Activated CD4-positive, alpha-beta T cell treated with anti-CD3 and anti-CD28 coated beads, Interleukin-2, amount 50 U/mL, for 4 hours (primary cell): ENCODE results near the gene GTPBP2.
"Not testable (repeated sequence)": the region's sequence is repeated elsewhere in the genome, so short reads cannot be mapped to it uniquely, and the experiment has no call there.

ENCODE experiments used
- DNase-seq, 2 experiments: peaks; one replicate each; pipeline ENCODE4 v3.0.0-alpha.2; 2020

GTPBP2 gene

GRCh38 chr6:43658161-43658560 lies 29.1 kb upstream of the GTPBP2 start:
- no peak for DNase-seq

DNA sequence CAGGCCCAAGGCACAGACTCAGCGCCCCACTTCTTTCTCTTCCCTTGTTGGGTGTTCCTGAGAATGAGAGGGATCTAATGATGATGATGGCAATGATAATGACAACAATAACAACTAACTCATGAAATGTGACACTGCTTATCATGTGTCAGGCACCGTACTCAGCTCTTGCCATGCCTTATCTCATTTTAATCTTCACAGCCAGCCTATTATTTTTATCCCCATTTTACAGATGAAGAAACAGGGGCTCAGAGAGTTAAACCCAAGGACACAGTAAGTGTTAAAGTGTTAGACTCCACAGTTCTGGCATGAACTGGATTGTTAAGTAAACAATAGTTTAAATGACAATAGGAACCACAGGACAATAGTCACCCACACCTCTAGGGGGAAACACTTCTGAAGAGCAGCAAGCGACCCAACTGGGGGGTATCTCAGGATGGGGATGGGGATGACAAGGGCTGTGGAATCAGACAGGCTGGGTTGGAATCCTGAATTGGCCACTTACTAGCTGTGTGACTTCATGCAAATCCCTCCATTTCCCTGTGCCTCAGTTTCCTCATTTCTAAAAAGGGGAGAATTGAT lies 28.2 kb upstream of the GTPBP2 start:
- no peak for DNase-seq

DNA sequence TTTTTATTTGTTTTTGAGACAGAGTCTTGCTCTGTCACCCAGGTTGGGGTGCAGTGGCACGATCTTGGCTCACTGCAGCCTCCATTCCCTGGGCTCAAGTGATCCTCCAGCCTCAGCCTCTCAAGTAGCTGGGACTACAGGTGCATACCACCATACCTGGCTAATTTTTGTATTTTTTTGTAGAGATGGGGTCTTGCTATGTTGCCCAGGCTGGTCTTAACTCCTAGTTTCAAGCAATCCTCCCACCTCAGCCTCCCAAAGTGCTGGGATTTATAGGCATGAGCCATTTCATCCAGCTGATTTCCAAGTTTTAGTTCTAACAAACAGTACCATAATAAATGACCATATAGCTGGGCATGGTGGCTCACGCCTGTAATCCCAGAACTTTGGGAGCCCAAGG lies 23.8 kb upstream of the GTPBP2 start:
- not testable (repeated sequence) for DNase-seq

- no peak for DNase-seq
These were observed 19.2 kb upstream of the GTPBP2 start for GRCh38 chr6:43648248-43648647.

DNA sequence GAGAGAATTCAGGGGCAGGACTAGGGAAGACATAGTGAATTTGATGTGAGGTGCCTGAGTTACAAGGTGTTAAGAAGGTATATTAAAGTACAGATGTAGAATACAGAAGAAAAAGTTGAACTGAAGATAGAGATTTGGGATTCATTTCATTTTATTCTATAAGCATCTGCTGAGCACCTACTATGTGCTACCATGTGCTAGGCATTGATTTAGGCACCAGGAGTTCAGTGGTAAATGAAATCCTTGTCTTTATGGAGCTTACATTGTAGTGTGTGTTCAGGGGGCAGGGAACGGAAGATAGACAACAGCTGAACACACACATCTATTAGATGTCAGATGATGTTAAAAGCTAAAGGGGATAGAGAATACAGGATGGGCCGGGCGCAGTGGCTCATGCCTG lies 18.5 kb upstream of the GTPBP2 start:
- DNase-seq, result no peak

DNA sequence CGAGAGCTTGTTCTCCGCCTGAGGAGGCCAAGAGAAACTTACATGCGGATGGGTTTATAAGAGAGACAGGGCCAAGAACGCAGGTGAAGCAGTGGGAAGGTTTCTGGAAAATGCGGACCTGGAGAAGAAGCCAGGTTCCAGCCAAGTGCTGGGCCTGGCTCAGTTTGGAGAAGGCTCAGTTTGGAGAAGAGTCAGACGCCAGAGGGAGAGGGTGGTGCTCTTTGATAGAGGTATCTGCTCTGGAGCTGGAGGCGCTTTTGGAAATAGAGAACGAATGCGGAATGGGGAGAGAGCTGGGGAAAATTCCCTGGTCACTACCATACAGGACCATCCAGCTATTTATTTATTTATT lies 16.5 kb upstream of the GTPBP2 start:
- no peak for DNase-seq

DNA sequence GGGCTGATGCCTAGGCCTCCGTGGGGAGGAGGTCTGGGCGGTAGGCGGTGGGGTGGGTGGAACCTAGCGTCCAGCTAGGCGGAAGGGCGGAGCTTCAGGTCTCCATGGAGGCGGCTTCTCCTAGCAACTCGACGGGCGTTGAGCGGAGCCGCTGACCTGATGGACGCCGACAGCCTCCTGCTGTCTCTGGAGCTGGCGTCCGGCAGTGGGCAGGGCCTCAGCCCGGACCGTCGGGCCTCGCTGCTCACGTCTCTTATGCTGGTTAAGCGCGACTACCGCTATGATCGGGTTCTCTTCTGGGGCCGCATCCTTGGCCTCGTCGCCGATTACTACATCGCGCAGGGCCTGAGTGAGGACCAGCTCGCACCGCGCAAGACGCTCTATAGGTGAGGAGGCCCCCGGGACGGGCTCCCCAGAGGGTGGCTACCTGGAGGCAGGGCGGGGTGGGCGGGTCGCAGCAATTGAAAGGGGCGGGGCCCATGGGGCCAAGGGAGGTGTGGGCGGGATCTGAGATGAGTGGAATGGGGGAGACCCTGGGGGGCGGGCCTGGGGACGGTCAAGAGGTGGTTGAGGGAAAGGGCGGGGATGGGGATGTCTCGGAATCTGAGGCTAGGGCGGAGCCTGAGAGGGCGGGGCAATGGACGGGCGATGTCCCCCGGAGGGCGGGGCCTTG lies 16.0 kb upstream of the GTPBP2 start, which contains the start of gene RSPH9:
TSS of gene RSPH9 (plus strand) at position 97 of the 673 bp plus-strand sequence. CDS start at position 160, 63 bp downstream.
- DNase-seq, result peak; percentile 54 to 55

GRCh38 chr6:43639984-43640800 lies 11.1 kb upstream of the GTPBP2 start:
- DNase-seq, result no peak

GRCh38 chr6:43636308-43636659 lies 7.2 kb upstream of the GTPBP2 start:
- DNase-seq, result no peak

GRCh38 chr6:43635387-43636307 lies 6.6 kb upstream of the GTPBP2 start, which contains the start of gene MAD2L1BP:
Gene MAD2L1BP, plus strand, starts transcription at chr6:43635840. Its CDS starts 36 bp downstream, at chr6:43635876.
- peak; percentile 79 to 83 for DNase-seq

GRCh38 chr6:43634702-43635303 lies 5.7 kb upstream of the GTPBP2 start:
- DNase-seq, result no peak

- DNase-seq, result not testable (repeated sequence)
These were observed 3.9 kb upstream of the GTPBP2 start for GRCh38 chr6:43633002-43633401.

GRCh38 chr6:43630980-43631619 lies 2.0 kb upstream of the GTPBP2 start:
- DNase-seq, result no peak

- DNase-seq, result peak; percentile 76 to 77
These were observed 639 bp upstream of the GTPBP2 start for GRCh38 chr6:43629505-43630300.

- DNase-seq, result peak; percentile 35 to 39
These were observed 516 bp downstream of the GTPBP2 start for GRCh38 chr6:43628393-43629103.

DNA sequence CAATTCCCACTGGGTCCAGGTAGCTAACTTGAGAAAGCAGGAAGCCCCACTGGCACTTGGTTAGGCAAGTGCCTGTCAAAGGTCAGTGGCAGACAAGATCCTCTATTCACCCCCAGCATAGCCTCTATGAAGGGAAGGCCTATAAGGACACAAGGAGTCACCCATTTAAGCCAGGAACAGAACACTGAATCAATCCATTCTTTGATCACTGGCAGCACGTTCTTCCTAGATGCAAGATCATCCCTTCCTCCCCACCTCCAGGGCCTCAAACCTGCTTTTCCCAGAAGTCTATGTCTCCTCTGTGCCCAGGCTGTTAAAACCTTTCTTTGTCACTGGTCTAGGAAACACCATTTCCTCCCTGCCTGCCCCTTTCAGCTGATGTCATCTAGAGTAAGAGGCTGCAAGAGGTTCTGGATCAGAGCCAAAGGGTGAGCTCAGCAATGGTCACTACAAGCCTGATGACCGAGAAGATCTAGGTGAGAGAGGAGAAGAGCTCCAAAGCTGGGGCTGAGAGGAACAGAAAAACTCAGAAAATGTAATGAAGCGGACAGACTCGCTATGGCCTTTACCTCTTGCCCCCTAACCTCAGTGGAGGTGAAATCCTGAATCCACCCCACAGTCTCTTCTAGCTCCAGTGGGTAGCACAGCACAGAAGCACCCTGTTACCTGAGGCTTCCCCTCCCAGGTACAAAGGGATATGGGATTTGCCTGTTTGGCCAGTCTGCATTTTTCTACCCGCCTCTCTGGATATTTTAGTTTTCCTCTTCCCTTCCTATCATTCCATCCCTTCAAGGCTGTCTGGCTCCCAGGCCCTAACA lies 1.8 kb downstream of the GTPBP2 start:
- no peak for DNase-seq

DNA sequence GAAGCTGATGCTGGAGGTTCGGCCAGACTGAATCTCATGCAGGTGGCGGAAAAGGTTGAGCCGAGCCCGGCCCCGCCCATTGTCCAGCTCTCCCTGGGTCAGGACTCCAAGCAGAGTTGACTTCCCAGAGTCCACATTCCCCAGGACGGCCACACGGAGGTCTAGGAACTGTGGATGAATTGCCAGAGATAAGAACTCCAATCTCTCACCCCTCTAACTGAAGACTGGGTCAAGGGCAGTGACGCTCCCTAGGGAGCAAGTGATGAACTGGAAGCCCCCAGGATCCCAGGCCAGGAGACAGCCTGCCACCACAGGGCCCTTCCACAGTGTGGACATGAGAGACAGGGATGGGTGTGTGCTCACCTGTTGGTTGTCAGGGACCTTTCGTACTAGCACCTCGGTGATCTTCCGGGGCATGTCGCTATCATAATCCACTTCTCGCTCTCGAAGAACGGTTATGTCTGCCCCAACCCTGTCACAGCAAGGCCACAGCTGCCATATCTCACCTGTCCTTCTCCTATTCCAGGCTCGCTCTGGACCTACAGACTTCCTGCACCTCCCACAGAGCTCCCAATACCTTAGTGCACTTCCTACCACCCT lies 3.6 kb downstream of the GTPBP2 start:
- DNase-seq, result no peak

DNA sequence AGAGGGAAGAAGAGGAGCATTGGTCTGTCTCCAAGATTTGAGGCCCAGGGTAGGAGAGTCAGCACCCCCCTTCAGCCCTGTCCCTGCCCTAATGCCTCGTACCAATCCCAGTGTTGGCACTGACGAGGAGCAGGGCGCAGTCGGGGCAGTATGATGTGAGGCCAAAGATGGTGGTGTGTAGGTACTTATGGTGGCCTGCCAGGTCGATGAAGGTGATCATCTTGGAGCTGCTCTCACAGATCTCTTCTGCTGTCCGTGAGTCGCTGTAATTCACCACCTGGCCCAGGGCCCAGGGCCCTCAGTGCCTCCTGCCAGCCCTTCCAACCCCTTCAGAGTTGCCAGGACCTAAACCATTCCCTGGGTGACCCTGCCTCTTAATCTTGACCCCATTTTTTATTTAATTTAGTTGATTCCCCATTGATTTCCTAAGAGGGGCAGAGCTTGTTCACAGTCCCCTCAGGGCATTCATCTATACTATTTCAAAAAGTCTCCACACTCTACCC lies 4.2 kb downstream of the GTPBP2 start:
- DNase-seq, result no peak
